ENCODE data around the gene RNF144B.

DNA sequence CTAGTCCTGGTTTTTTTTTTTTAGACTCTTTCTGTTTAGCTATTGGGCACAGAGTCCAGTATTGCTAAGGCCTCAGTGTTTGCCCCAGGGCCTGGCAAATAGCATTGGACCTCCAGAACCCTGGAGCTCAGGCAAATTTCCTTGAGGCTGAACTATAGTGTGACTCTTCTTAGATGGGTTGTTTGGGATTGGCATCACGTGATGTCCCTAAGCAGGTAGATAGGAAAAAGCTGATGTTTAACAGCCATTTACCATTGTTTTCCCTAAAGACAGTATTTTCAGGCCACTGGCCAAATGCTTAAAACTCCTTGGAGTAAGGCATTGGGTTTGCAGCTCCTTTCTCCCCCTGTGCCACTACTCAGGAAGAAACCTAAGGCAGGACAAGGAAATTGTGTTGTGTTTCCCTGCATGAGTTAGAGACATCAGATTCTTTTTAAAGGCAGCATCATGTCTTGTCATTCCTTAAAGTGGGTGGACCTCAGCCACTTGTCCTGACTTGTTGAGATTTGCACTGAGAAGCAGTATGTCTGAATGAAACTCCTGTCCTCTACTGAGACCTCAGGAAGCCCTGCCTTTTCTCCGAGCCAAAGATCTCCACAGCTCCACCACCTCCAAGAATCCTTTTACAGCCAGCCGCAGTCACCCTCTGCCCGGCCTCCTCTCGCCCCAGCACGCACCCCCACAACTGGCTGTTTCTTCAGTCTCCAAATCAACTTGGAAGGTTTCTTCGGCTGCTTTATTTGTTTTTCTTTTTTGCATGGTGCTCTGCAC lies 46.2 kb upstream of the RNF144B start:
- TF ChIP-seq, protein P1, sequence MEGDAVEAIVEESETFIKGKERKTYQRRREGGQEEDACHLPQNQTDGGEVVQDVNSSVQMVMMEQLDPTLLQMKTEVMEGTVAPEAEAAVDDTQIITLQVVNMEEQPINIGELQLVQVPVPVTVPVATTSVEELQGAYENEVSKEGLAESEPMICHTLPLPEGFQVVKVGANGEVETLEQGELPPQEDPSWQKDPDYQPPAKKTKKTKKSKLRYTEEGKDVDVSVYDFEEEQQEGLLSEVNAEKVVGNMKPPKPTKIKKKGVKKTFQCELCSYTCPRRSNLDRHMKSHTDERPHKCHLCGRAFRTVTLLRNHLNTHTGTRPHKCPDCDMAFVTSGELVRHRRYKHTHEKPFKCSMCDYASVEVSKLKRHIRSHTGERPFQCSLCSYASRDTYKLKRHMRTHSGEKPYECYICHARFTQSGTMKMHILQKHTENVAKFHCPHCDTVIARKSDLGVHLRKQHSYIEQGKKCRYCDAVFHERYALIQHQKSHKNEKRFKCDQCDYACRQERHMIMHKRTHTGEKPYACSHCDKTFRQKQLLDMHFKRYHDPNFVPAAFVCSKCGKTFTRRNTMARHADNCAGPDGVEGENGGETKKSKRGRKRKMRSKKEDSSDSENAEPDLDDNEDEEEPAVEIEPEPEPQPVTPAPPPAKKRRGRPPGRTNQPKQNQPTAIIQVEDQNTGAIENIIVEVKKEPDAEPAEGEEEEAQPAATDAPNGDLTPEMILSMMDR (CRISPR knock-in tag; IDR thresholded peaks at IDR 0.05), result no peak
- TF ChIP-seq POLR2A (IDR thresholded peaks at IDR 0.05; ENCODE audit: insufficient read depth in 1 of 2, low read depth in 2 of 2, low read length in 2 of 2) (no peak), ZNF3 (CRISPR knock-in tag; IDR thresholded peaks at IDR 0.05) (no peak), POLR2AphosphoS2 (IDR thresholded peaks at IDR 0.05; ENCODE audit: low read depth, low read length) (no peak)
